IMR-90 (cell line): ENCODE measurements around the gene USP9X. TPM values are rescaled to one million over a fixed set of nuclear protein-coding genes. Genes with fewer than 3 reads are reported as not detected.

Experiments used
- ATAC-seq: fragments of 200-7000 bp; cut with Tn5 transposase; 2 replicates; pipeline ENCODE4 v1.9.1; 2020; ENCODE audit warnings: low read depth, mild to moderate bottlenecking, moderate library complexity
- BruUV-seq: library from RNA; stranded (reverse); fragments of 400-500 nt; replicated peaks from 2 replicates; lab custom pipeline; 2021; lab: Mats Ljungman, UMichigan
- CTCF ChIA-PET: fragments of 300-600 bp; formaldehyde crosslinking; extraction: SDS; loops from one replicate; lab custom pipeline; 2021; ENCODE audit warnings: antibody characterized with exemption; lab: Yijun Ruan, JAX
- POLR2A ChIA-PET: fragments of 300-600 bp; sonication (Branson Sonifier 250); formaldehyde crosslinking; loops from one replicate; lab custom pipeline; 2022; ENCODE audit warnings: antibody characterized with exemption; ENCODE audit not compliant: unreplicated experiment; lab: Charles Lee
- DNase-seq: peaks from one replicate; pipeline ENCODE4 v3.0.0; 2013
- H2AFZ ChIP-seq: replicated peaks from 2 replicates; pipeline ENCODE3; 2013; ENCODE audit warnings: low read length, mild to moderate bottlenecking; ENCODE audit not compliant: poor library complexity
- H2AK5ac ChIP-seq: 2 replicates; pipeline ENCODE4 v1.6.1; 2013; ENCODE audit warnings: low read depth, low read length, inconsistent platforms
- H2AK9ac ChIP-seq: replicated peaks from 2 replicates; pipeline ENCODE3; 2013; ENCODE audit warnings: mild to moderate bottlenecking, low read depth, low read length, moderate library complexity; ENCODE audit not compliant: poor library complexity
- H2BK120ac ChIP-seq: 2 replicates; pipeline ENCODE4 v1.6.1; 2013; ENCODE audit warnings: low read depth, low read length, inconsistent platforms
- H2BK15ac ChIP-seq: 3 replicates; pipeline ENCODE4 v1.6.1; 2013; ENCODE audit warnings: low read depth, low read length, inconsistent platforms
- H2BK20ac ChIP-seq: 2 replicates; pipeline ENCODE4 v1.6.1; 2013; ENCODE audit warnings: low read depth, mild to moderate bottlenecking, inconsistent platforms, low read length, moderate library complexity
- H2BK5ac ChIP-seq: 2 replicates; pipeline ENCODE4 v1.6.1; 2013; ENCODE audit warnings: mild to moderate bottlenecking, low read depth, low read length, inconsistent platforms; ENCODE audit not compliant: poor library complexity, severe bottlenecking
- H3K14ac ChIP-seq: replicated peaks from 2 replicates; pipeline ENCODE4 v1.6.1; 2013; ENCODE audit warnings: low read depth, low read length, inconsistent platforms
- H3K18ac ChIP-seq: 2 replicates; pipeline ENCODE4 v1.6.1; 2013; ENCODE audit warnings: low read depth, low read length, control low read depth
- H3K23ac ChIP-seq: 2 replicates; pipeline ENCODE4 v1.6.1; 2013; ENCODE audit warnings: low read depth, low read length, inconsistent platforms
- H3K27ac ChIP-seq: 2 replicates; pipeline ENCODE4 v1.5.1; 2013; ENCODE audit warnings: mild to moderate bottlenecking, control low read depth, low read length; ENCODE audit not compliant: insufficient read depth
- H3K27me3 ChIP-seq: 2 replicates; pipeline ENCODE4 v1.6.1; 2013; ENCODE audit warnings: low read length; ENCODE audit not compliant: control insufficient read depth, insufficient read depth
- H3K36me3 ChIP-seq: 2 replicates; pipeline ENCODE4 v1.6.1; 2013; ENCODE audit warnings: low read length, mixed read lengths; ENCODE audit not compliant: control insufficient read depth, insufficient read depth
- H3K4ac ChIP-seq: 2 replicates; pipeline ENCODE4 v1.6.1; 2013; ENCODE audit warnings: low read depth, low read length, inconsistent platforms
- H3K4me1 ChIP-seq: 2 replicates; pipeline ENCODE4 v1.6.1; 2013; ENCODE audit warnings: low read length, mixed read lengths; ENCODE audit not compliant: control insufficient read depth, insufficient read depth
- H3K4me2 ChIP-seq: 2 replicates; pipeline ENCODE4 v1.6.1; 2013; ENCODE audit warnings: low read depth, mild to moderate bottlenecking, control low read depth, low read length, moderate library complexity
- H3K4me3 ChIP-seq: 2 replicates; pipeline ENCODE4 v1.5.1; 2013; ENCODE audit warnings: low read depth, mild to moderate bottlenecking, control low read depth, low read length, moderate library complexity; ENCODE audit not compliant: insufficient read depth
- H3K56ac ChIP-seq: 2 replicates; pipeline ENCODE4 v1.6.1; 2013; ENCODE audit warnings: low read length, inconsistent platforms; ENCODE audit not compliant: insufficient read depth; ENCODE audit errors: extremely low read depth
- H3K79me1 ChIP-seq, 2 experiments: 2 replicates each; pipeline ENCODE4 v1.6.1; 2013; ENCODE audit warnings: low read length in 2 of 2, inconsistent platforms in 1 of 2, low read depth in 1 of 2
- H3K9ac ChIP-seq: 2 replicates; pipeline ENCODE4 v1.6.1; 2013; ENCODE audit warnings: low read depth, low read length, control low read depth
- H3K9me1 ChIP-seq: 2 replicates; pipeline ENCODE4 v1.6.1; 2013; ENCODE audit warnings: low read length, inconsistent platforms; ENCODE audit not compliant: insufficient read depth
- H3K9me3 ChIP-seq: 2 replicates; pipeline ENCODE4 v1.6.1; 2013; ENCODE audit warnings: low read length; ENCODE audit not compliant: control insufficient read depth, insufficient read depth
- H4K20me1 ChIP-seq: 2 replicates; pipeline ENCODE4 v1.6.1; 2013; ENCODE audit warnings: low read length, inconsistent platforms; ENCODE audit not compliant: insufficient read depth
- H4K5ac ChIP-seq: 2 replicates; pipeline ENCODE4 v1.6.1; 2013; ENCODE audit warnings: mild to moderate bottlenecking, low read depth, low read length, control low read depth
- H4K8ac ChIP-seq, 2 experiments: 2 replicates each; pipeline ENCODE4 v1.6.1; 2013; ENCODE audit warnings: low read depth in 2 of 2, low read length in 2 of 2, control low read depth in 1 of 2, inconsistent platforms in 1 of 2
- H4K91ac ChIP-seq: 2 replicates; pipeline ENCODE4 v1.6.1; 2013; ENCODE audit warnings: low read depth, low read length, inconsistent platforms; ENCODE audit not compliant: insufficient read depth
- BHLHE40 ChIP-seq: fragments of 150-350 bp; IDR thresholded peaks from 2 replicates; pipeline ENCODE4 v1.6.1; 2016; ENCODE audit warnings: mild to moderate bottlenecking, low read depth, low read length
- CEBPB ChIP-seq: IDR thresholded peaks from 2 replicates; pipeline ENCODE4 v1.6.1; 2012; ENCODE audit warnings: low read depth, low read length, improper control_type of control experiment
- CHD1 ChIP-seq: IDR thresholded peaks from 2 replicates; pipeline ENCODE4 v1.6.1; 2012; ENCODE audit warnings: low read depth, low read length, improper control_type of control experiment
- FOS ChIP-seq: fragments of 150-350 bp; IDR thresholded peaks from 2 replicates; pipeline ENCODE4 v1.6.1; 2016; ENCODE audit warnings: low read depth, low read length
- MAFK ChIP-seq: IDR thresholded peaks from 2 replicates; pipeline ENCODE4 v1.6.1; 2012; ENCODE audit warnings: low read depth, low read length, improper control_type of control experiment
- MAZ ChIP-seq: IDR thresholded peaks from 2 replicates; pipeline ENCODE4 v1.6.1; 2012; ENCODE audit warnings: low read depth, mild to moderate bottlenecking, low read length, improper control_type of control experiment, moderate library complexity, borderline replicate concordance
- MXI1 ChIP-seq: IDR thresholded peaks from 2 replicates; pipeline ENCODE4 v1.6.1; 2012; ENCODE audit warnings: low read depth, mild to moderate bottlenecking, low read length, moderate library complexity, borderline replicate concordance
- NFE2L2 ChIP-seq: fragments of 150-350 bp; IDR thresholded peaks from 2 replicates; pipeline ENCODE4 v1.6.1; 2016; ENCODE audit warnings: low read depth, mild to moderate bottlenecking, low read length
- POLR2A ChIP-seq: IDR thresholded peaks from 2 replicates; pipeline ENCODE4 v1.6.1; 2012; ENCODE audit warnings: mild to moderate bottlenecking, low read depth, low read length
- RAD21 ChIP-seq: IDR thresholded peaks from 2 replicates; pipeline ENCODE4 v1.6.1; 2012; ENCODE audit warnings: low read length, improper control_type of control experiment
- RCOR1 ChIP-seq: IDR thresholded peaks from 2 replicates; pipeline ENCODE4 v1.6.1; 2012; ENCODE audit warnings: mild to moderate bottlenecking, low read length, improper control_type of control experiment; ENCODE audit not compliant: insufficient replicate concordance
- RFX5 ChIP-seq: IDR thresholded peaks from 2 replicates; pipeline ENCODE4 v1.8.0; 2012; ENCODE audit warnings: low read depth, mild to moderate bottlenecking, low read length, moderate library complexity
- SMC3 ChIP-seq: fragments of 150-350 bp; IDR thresholded peaks from 2 replicates; pipeline ENCODE4 v1.6.1; 2016; ENCODE audit warnings: low read depth, mild to moderate bottlenecking, antibody characterized with exemption, low read length, moderate library complexity
- WGBS, 2 experiments: methylation state at CpG; one replicate each; pipeline versions ENCODE4 v1.1.5 to v1.1.7; 2013; ENCODE audit warnings: missing lambda C conversion rate in 2 of 2; ENCODE audit not compliant: insufficient read length in 1 of 2; ENCODE audit errors: extremely low coverage in 2 of 2; 5-methylcytosine and 5-hydroxymethylcytosine counted together
- dilution Hi-C: fragments of 300-500 bp; cut with HindIII; formaldehyde crosslinking; loops from one replicate; pipeline ENCODE4 v1.14.3; 2018; ENCODE audit warnings: low sequenced_read_pairs; ENCODE audit not compliant: unreplicated experiment
- in situ Hi-C: fragments of 300-500 bp; cut with MboI; formaldehyde crosslinking; loops from 3 replicates; pipeline ENCODE4 v1.14.3; 2019; ENCODE audit warnings: low sequenced_read_pairs, inconsistent platforms, mixed read lengths
- intact Hi-C: fragments of 100-400 bp; cut with micrococcal nuclease; formaldehyde crosslinking; loops from 2 replicates; pipeline ENCODE4 v1.10.0; 2022
- polyA plus RNA-seq, 3 experiments: library from polyadenylated mRNA; depleted of rRNA; stranded (reverse); fragments of >200 nt; gene quantifications; 2 replicates each; pipeline ENCODE4 v1.2.3, GENCODE V29; 2012; ENCODE audit warnings: low replicate concordance in 1 of 3
- total RNA-seq: library from RNA; depleted of rRNA; stranded (reverse); fragments of >200 nt; gene quantifications from 2 replicates; pipeline ENCODE4 v1.2.3, GENCODE V29; 2012
- TF ChIP-seq, protein P1 (sequence below): fragments of 150-350 bp; IDR thresholded peaks from 2 replicates; pipeline ENCODE4 v1.6.1; 2017; ENCODE audit warnings: mild to moderate bottlenecking, antibody characterized with exemption, low read length, low read depth
- TF ChIP-seq, protein P2 (sequence below): fragments of 150-350 bp; IDR thresholded peaks from 2 replicates; pipeline ENCODE4 v1.6.1; 2016; ENCODE audit warnings: low read depth, mild to moderate bottlenecking, low read length, moderate library complexity, borderline replicate concordance
- TF ChIP-seq, protein P3 (sequence below): conservative IDR thresholded peaks from 2 replicates; pipeline ENCODE4 v1.5.1; 2012; ENCODE audit warnings: mild to moderate bottlenecking, low read depth, low read length, improper control_type of control experiment

Gene USP9X
- total and polyA plus RNA-seq, 2 of the 4 experiments (the other 2 are of a cell fraction) = 17.5 to 104 TPM

DNA sequence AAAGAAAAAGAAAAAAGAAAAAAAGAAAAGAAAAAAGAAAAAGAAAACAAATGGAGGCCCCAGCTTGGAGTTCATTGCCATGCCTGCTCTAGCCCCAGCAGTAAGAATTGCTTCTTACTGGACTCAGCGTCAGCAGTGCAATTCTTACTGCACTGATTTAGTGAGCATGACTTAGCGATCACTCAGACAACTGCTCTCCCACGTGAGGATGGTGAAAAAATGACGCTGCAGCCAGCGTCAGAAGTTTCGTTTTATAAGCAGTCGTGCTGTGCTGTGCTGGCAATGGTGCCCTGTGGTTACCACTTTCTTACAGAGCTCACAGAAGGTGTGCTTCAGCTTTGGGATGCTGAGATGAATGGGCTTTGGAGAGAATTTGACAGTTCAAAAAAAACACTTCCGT, 180.4 kb downstream of the USP9X start:
- H4K8ac ChIP-seq = no peak overlapping the region
- no peak overlapping the region for H2AK5ac ChIP-seq
- H4K20me1 ChIP-seq = no peaks in the 10 kb centered on the region
- no peak overlapping the region for H4K5ac ChIP-seq
- H3K36me3 ChIP-seq = no peaks in the 10 kb centered on the region
- no peak overlapping the region for H2BK5ac ChIP-seq
- H3K27ac ChIP-seq = no peak overlapping the region
- H2BK15ac ChIP-seq = no peak overlapping the region
- TF ChIP-seq MAFK = no peak
- TF ChIP-seq POLR2A = no peak
- TF ChIP-seq, protein P1, sequence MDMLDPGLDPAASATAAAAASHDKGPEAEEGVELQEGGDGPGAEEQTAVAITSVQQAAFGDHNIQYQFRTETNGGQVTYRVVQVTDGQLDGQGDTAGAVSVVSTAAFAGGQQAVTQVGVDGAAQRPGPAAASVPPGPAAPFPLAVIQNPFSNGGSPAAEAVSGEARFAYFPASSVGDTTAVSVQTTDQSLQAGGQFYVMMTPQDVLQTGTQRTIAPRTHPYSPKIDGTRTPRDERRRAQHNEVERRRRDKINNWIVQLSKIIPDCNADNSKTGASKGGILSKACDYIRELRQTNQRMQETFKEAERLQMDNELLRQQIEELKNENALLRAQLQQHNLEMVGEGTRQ = no peak
- TF ChIP-seq CEBPB = no peak
- TF ChIP-seq, protein P2, sequence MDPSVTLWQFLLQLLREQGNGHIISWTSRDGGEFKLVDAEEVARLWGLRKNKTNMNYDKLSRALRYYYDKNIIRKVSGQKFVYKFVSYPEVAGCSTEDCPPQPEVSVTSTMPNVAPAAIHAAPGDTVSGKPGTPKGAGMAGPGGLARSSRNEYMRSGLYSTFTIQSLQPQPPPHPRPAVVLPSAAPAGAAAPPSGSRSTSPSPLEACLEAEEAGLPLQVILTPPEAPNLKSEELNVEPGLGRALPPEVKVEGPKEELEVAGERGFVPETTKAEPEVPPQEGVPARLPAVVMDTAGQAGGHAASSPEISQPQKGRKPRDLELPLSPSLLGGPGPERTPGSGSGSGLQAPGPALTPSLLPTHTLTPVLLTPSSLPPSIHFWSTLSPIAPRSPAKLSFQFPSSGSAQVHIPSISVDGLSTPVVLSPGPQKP = no peak
- no peak for TF ChIP-seq MAZ
- no peak for TF ChIP-seq RCOR1
- no peak for TF ChIP-seq RFX5
- TF ChIP-seq FOS = no peak
- no peak for TF ChIP-seq MXI1
- no peak for TF ChIP-seq RAD21
- TF ChIP-seq, protein P3, sequence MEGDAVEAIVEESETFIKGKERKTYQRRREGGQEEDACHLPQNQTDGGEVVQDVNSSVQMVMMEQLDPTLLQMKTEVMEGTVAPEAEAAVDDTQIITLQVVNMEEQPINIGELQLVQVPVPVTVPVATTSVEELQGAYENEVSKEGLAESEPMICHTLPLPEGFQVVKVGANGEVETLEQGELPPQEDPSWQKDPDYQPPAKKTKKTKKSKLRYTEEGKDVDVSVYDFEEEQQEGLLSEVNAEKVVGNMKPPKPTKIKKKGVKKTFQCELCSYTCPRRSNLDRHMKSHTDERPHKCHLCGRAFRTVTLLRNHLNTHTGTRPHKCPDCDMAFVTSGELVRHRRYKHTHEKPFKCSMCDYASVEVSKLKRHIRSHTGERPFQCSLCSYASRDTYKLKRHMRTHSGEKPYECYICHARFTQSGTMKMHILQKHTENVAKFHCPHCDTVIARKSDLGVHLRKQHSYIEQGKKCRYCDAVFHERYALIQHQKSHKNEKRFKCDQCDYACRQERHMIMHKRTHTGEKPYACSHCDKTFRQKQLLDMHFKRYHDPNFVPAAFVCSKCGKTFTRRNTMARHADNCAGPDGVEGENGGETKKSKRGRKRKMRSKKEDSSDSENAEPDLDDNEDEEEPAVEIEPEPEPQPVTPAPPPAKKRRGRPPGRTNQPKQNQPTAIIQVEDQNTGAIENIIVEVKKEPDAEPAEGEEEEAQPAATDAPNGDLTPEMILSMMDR = no peak
- no peak for TF ChIP-seq BHLHE40
- no peak for TF ChIP-seq NFE2L2
- TF ChIP-seq SMC3 = no peak
- TF ChIP-seq CHD1 = no peak
- H3K56ac ChIP-seq = no peak overlapping the region
- no peak overlapping the region for H4K91ac ChIP-seq
- no peak overlapping the region for H3K4me3 ChIP-seq
- no peak overlapping the region for H2BK120ac ChIP-seq
- H3K4me1 ChIP-seq = no peaks in the 10 kb centered on the region
- dilution Hi-C loops (no loop called here), in situ Hi-C loops (no loop called here), intact Hi-C loops (no loop called here)
- WGBS, 2 experiments = 93% methylated on average over 2 of the region's 8 CpGs; no CpG with 5 or more reads in 1 of the 2 experiments
- no peak overlapping the region for H3K4ac ChIP-seq
- peaks cover 4% of the 10 kb centered on the region for H3K9me3 ChIP-seq
- no peaks in the 10 kb centered on the region for H3K79me1 ChIP-seq
- H3K23ac ChIP-seq = no peak overlapping the region
- peak; percentile 69 for DNase-seq
- peak overlapping the region; percentile 17; the same call in 1 of the 2 replicates for H3K4me2 ChIP-seq
- H3K18ac ChIP-seq = no peak overlapping the region
- H2BK20ac ChIP-seq = no peak overlapping the region
- H3K14ac ChIP-seq = no peak overlapping the region
- ATAC-seq = peak; percentile 80
- no peak overlapping the region for H3K9ac ChIP-seq
- no TSS peak for BruUV-seq
- ChIA-PET POLR2A (no interaction called here), CTCF (interaction anchor here (0.7 to 0.9 kb wide), 2 partner anchors 11 to 87 kb away, joined by 3 to 4 read pairs; no protein-coding TSS in a partner anchor)
- H3K9me1 ChIP-seq = no peaks in the 10 kb centered on the region
- no peak overlapping the region for H2AFZ ChIP-seq
- H3K27me3 ChIP-seq = peaks cover 8% of the 10 kb centered on the region
- no peak overlapping the region for H2AK9ac ChIP-seq
